Activated naive CD4-positive, alpha-beta T cell treated with Interleukin-2 at 50 U/mL for 16 hours (primary cell): ENCODE results near the gene GLOD5.

Source experiments
- DNase-seq: peaks from one replicate; pipeline ENCODE4 v3.0.0-alpha.2; 2020

The GLOD5 gene

GRCh38 chrX:48769230-48769629 is 7.7 kb downstream of the GLOD5 start:
- no peak for DNase-seq

DNA sequence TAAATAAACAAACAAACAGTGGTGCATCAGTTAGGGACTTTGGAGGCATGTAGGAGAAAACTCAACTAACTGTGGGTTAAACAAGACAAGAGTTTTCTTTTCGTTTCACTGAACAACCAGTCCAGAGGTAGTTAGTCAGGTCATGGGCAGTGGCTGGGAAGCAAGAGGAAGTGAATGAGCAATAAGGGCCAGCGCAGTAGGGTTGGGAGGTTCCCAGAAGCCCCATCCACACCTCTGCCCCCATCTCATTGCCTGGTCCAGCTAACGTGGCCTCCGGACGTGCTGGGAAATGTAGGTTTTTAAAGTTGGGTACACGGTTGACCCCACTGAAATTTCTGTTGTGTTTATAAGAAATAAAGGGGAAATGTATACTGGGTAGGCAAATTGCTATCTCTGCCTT is 8.7 kb downstream of the GLOD5 start:
- DNase-seq, result no peak

DNA sequence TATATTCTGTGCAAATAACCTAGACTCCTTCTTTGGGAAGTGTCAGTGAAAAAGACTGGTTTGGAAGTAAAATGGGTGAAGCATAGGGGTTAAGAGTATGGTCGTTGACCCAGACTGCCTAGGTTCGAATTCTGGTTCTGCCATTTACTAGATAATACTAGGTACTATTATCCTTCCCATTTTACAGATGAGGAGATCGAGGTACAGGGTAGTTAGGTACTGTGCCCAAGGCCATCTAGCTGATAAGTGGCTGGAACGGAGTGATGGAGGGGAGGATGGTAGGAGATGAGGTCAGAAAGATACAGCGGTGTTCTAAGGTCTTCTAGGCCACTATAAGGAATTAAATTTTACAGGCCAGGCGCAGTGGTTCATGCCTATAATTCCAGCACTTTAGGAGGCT is 11.1 kb downstream of the GLOD5 start:
- no peak for DNase-seq

DNA sequence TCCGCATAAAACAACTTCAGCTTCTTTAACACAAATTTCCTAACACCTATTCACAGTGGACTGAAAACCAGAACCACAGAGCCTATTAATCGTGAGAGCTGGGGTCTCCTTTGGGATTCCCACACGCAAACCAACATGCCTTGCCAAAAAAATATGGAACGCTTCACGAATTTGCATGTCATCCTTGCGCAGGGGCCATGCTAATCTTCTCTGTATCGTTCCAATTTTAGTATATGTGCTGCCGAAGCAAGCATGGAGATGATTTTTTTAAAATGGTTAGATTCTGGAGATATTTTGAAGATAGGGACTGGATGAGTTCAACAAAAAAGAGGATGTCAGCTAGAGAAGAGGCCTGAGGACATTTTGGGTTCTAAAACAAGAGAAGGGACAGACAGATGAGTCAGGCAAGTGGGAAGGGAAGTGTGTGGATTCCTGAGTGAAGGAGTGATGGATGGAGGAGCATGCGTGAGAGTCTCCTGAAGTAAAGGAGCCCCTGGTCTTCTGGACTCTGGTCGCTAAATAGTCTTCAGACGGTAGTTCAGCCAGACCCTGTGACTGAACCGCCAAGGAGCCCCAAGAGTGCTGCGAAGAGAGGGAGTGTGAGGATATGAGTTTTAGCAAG is 15.4 kb downstream of the GLOD5 start:
- no peak for DNase-seq

GRCh38 chrX:48779399-48779798 is 17.9 kb downstream of the GLOD5 start:
- DNase-seq, result no peak

- no peak for DNase-seq
Measured at GRCh38 chrX:48781705-48782104, 20.2 kb downstream of the GLOD5 start.

DNA sequence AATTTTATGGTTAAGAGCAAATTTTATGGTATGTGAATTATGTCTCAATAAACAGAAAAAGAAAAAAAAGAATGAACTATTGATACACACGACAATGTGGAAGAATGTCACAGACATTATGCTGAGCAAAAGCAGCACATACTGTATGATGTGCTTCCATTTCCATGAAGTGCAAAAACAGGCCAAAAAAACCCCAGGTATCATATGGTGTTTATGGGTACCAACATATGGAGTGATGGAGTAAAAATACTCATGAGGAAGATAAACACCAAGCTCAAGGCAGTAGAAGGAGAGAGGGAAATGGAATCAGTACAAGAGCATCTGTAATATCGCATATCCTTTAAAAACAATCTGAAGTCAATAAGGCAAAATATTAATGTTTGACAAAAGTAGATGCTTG is 20.7 kb downstream of the GLOD5 start:
- DNase-seq, result no peak

GRCh38 chrX:48782795-48783194 is 21.2 kb downstream of the GLOD5 start:
- DNase-seq, result no peak

GRCh38 chrX:48784726-48785125 is 23.2 kb downstream of the GLOD5 start:
- DNase-seq, result no peak

GRCh38 chrX:48785186-48785539 is 23.6 kb downstream of the GLOD5 start:
- DNase-seq, result no peak

DNA sequence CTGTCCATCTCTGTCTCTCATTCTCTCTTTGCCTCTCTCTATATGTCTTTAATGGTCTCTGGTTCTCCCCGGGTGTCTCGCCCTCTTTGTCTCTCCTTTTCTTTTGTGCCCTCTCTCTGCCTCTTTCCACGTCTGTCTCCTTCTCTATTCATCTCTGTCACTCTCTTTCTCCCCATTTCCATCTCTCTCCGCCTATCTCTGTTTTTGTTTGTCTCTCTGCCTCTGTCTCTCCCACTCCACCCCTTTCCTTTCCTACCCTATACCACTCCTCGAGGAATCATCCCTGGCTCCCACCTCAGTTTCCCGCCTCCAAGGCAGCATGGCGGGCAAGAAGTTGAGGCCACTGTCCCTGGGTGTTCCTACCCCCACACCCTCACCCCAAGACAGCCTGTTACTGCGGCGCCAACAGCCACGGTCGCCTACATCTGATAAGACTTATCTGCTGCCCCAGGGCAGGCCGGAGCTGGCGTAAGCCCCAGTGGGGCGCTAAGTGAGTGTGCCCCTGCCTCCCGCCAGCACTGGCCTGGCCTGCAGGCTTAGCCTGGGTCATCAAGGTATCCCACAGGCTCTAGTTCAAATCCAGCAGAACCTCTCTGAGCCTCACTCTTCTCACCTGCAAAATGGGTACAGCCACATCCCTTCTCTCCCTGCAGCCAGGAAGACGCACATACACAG is 24.1 kb downstream of the GLOD5 start:
- DNase-seq, result no peak

- no peak for DNase-seq
Measured at GRCh38 chrX:48786341-48786800, 24.8 kb downstream of the GLOD5 start, which contains the start of gene GATA1. GATA1 (plus strand) TSS chrX:48786590; CDS start chrX:48791110, 4,520 bp downstream.

- DNase-seq, result no peak
Measured at GRCh38 chrX:48786825-48787504, 25.4 kb downstream of the GLOD5 start.

DNA sequence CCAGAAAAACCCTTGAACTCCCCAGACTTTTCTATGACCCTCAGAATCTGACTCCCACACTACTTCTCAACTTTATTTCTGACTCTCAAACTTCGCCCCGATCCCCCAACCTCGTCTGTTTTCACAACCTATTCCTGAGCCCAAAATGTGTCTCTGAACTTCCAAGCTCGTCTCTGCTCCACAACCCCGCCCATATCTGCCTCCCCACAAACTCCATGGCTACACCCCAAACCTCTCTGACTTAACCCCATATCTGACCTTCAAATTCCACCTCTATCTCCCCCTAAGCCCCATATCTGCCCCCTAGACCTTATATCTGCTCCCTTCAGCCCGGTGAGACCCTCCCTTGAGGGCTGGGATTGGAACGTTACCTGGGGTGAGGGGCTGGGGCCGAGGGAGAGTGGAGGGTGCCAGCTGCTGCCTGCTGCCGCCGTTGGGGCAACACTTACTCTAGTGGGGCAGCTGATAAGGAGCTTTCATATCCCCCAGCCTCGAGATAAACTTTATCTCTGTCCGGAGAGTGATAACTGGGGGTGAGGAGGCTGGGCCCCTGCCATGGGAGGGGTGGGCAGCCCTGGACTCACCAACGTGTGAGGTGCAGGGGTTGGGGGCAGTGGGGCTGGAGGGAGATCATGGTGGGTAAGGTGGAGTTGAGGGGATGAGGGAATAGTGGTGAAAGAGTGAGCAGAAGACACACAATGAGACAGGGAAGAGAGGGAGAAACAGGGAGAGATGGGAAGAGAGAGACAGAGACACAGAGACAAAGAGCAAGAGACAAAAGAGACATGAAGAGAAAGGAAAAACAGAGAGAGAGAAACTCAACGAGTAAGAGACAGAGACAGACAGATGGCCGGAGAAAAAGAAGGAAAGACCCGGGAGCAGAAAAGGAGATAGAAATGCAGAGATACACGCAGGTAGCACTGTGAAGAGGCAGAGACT is 26.2 kb downstream of the GLOD5 start:
- no peak for DNase-seq

DNA sequence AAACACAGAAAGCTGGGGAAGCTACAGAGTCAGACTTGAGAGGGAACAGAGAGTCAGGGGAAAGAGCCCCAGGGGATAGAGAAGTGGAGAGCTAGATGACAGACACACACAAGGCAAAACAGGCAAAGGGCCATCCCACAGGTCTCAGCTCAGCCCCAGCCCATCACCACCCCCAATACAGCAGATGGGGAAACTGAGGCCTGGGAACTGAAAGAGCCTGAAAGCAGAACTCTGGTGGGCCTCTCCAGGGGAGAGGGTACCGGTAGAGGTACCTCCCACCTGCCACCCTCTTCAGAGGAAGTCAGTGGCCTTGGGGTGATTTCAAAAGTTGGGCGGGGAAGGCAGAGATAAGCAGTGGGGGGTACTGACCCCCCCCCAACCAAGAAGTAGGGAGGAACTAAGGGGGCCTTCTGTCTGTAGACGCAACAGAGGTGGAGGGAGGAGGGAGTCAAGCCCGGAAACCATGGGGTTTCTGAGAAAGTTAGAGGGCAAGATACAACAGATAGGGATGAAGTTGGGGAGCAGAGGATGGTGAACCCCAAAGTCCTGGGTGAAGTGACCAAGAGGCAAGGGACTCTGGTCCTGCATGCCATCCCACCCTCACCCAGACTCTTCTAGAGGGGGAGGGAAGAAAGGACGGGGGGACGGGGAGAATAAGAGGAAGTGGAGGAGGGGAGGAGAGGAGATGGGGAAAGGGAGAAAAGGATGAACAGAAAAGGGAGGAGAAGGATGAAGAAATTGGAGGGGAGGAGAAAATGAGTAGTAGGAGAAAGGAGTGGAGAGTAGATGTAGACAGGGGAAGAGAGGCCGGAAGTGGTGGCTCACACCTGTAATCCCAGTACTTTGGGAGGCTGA is 28.0 kb downstream of the GLOD5 start:
- DNase-seq, result no peak

DNA sequence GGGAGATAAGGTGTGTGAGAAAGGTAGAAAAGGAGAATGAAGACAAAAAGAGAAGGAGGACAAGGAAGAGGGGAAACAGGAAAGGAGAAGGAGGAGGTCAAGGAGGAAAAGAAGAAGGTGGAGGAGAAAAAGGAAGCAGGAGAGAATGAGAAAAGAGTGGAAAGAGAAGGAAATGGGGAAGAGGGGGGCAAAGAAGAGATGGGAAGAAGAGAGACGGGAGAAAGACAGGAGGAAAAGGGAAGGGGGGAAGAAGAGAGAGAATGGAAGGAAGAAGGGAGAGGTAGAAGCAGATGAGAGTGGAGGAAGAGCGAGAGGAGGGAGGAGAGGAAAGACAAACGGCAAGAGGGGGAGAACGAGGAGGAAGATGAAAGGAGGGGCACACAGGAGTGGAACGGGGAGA is 28.9 kb downstream of the GLOD5 start:
- DNase-seq, result no peak

- DNase-seq, result no peak
Measured at GRCh38 chrX:48791063-48791820, 29.7 kb downstream of the GLOD5 start.

- DNase-seq, result no peak
Measured at GRCh38 chrX:48792219-48792618, 30.7 kb downstream of the GLOD5 start.

- DNase-seq, result no peak
Measured at GRCh38 chrX:48793935-48794334, 32.4 kb downstream of the GLOD5 start.

DNA sequence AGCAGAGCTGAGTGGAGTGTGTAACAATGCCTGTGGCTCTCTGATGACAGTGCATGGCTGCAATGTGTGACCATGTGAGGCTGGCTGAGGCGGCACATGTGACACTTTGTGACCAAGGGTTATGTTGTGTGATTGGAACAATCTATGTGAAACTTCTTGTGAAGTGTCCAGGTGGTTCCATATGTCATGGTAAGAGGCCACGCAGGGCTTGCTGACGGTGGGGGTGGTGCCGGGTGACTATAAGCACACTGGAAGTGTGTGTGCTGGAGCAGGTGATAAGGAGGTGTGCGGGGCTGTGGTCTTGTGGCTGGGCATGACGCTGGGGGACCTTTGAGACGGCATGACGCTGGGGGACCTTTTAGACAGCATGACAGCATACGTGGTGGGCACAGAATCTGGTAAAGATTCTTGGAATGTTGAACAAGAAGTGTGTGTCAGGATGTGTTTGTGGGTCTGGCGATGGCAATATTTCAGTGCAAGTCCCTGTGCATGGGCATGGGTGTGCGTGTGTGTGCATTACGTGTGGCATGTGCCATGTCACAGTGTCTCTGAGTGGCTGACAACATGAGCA is 32.9 kb downstream of the GLOD5 start:
- DNase-seq, result no peak

DNA sequence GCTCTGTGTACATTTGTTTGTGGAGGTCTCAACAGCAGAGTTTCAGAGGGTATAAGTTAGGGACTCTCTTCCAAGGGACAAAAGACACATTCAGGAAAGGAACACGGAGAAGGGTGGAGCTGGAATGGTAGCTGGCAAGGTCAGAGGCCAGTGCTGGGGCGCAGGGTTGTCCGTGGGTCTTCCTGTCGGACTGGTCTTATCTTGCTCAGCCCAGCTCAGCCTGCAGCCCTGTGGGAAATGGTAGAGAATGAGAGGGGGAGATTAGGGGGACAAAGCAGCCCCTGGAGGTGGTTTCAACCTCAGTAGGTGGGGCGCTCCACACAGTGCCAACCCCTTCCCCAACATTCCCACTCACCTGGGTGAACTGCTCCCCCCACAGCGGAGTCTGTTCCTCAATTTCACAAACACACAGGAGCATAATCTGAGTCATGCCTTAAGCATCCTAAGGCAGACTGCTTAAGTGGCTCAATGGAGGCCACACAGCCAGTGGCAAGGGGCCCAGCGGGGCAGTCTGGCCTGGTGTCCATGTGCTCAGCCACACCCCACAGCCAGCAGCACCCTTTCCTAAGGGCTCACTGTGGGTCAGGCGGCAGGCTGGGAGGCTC is 33.5 kb downstream of the GLOD5 start:
- DNase-seq, result no peak
